Adrenal gland (tissue), 5 donors: ENCODE data around the gene REEP1.

ENCODE experiments used
- POLR2A ChIP-seq, 2 donors: fragments of 450-650 bp; IDR thresholded peaks; one replicate each; pipeline ENCODE4 v1.6.1; 2017; ENCODE audit warnings: antibody characterized with exemption in 2 of 2, mild to moderate bottlenecking in 2 of 2, moderate library complexity in 1 of 2
- TF ChIP-seq, protein P1 (sequence below), 6 experiments: fragments of 450-650 bp in 4 of 6; fragments of 200-600 bp in 2 of 6; sonication (generic) in 1 of 6; IDR thresholded peaks; 1 replicate in 5 of 6; 2 replicates in 1 of 6; pipeline versions ENCODE4 v1.5.1 to v1.8.0; 2016 to 2021; ENCODE audit warnings: antibody characterized with exemption in 6 of 6, mild to moderate bottlenecking in 2 of 6, moderate library complexity in 1 of 6
- donor health status: DM: no; HTN: no; CAD: no.

DNA sequence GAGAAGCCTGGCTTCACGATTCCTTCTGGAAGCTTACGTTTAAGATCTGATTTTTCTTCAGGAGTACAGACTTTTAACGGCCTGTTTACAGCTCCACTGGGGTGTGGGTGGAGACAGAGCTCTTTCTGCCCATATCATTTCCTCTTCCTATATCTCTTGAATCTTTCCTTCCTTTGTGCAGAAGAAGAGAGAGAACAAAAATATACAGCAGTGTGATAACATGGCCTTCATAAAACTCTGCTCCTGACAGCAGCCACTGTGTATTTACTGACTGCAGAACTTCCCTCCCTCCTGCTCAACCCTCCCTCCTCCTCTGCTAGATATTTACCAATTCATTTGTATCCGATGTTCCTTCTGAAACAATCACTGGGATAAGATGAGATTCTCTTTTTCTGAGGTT is 34.1 kb upstream of the REEP1 start:
- TF ChIP-seq, protein P1, sequence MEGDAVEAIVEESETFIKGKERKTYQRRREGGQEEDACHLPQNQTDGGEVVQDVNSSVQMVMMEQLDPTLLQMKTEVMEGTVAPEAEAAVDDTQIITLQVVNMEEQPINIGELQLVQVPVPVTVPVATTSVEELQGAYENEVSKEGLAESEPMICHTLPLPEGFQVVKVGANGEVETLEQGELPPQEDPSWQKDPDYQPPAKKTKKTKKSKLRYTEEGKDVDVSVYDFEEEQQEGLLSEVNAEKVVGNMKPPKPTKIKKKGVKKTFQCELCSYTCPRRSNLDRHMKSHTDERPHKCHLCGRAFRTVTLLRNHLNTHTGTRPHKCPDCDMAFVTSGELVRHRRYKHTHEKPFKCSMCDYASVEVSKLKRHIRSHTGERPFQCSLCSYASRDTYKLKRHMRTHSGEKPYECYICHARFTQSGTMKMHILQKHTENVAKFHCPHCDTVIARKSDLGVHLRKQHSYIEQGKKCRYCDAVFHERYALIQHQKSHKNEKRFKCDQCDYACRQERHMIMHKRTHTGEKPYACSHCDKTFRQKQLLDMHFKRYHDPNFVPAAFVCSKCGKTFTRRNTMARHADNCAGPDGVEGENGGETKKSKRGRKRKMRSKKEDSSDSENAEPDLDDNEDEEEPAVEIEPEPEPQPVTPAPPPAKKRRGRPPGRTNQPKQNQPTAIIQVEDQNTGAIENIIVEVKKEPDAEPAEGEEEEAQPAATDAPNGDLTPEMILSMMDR (IDR thresholded peaks at IDR 0.05) = no peak
- TF ChIP-seq POLR2A (IDR thresholded peaks at IDR 0.05) = no peak
